GM21367 (cell line): ENCODE data around the gene MCTP1.

Experiments used
- ATAC-seq: cut with Tn5 transposase; IDR thresholded peaks from one replicate; pipeline ENCODE4 v1.9.1; 2021; ENCODE audit not compliant: unreplicated experiment

Gene MCTP1

GRCh38 chr5:95284572-95285408 lies at the start of gene MCTP1:
Gene MCTP1, minus strand, starts transcription at chr5:95285094.
- ATAC-seq, result peak; percentile 9

- no peak for ATAC-seq
Observed at GRCh38 chr5:95332158-95332557, 47.3 kb upstream of the MCTP1 start.

- ATAC-seq, result no peak
Observed at GRCh38 chr5:95331358-95331757, 46.5 kb upstream of the MCTP1 start.

- no peak for ATAC-seq
Observed at GRCh38 chr5:95327211-95327610, 42.3 kb upstream of the MCTP1 start.

GRCh38 chr5:95317687-95318086 lies 32.8 kb upstream of the MCTP1 start:
- no peak for ATAC-seq

- no peak for ATAC-seq
Observed at GRCh38 chr5:95317085-95317484, 32.2 kb upstream of the MCTP1 start.

GRCh38 chr5:95304711-95305110 lies 19.8 kb upstream of the MCTP1 start:
- ATAC-seq, result no peak

GRCh38 chr5:95298651-95299050 lies 13.8 kb upstream of the MCTP1 start:
- ATAC-seq, result no peak

GRCh38 chr5:95296291-95296690 lies 11.4 kb upstream of the MCTP1 start:
- ATAC-seq, result no peak

GRCh38 chr5:95285409-95285755 lies 488 bp upstream of the MCTP1 start:
- ATAC-seq, result no peak

GRCh38 chr5:95283761-95284571 lies 928 bp downstream of the MCTP1 start:
- peak; percentile 51 for ATAC-seq

- ATAC-seq, result no peak
Observed at GRCh38 chr5:95283022-95283615, 1.8 kb downstream of the MCTP1 start.

GRCh38 chr5:95281226-95281625 lies 3.7 kb downstream of the MCTP1 start:
- no peak for ATAC-seq

GRCh38 chr5:95280401-95281095 lies 4.3 kb downstream of the MCTP1 start:
- no peak for ATAC-seq

GRCh38 chr5:95274011-95274410 lies 10.9 kb downstream of the MCTP1 start:
- no peak for ATAC-seq

GRCh38 chr5:95272316-95272929 lies 12.5 kb downstream of the MCTP1 start:
- ATAC-seq, result no peak

GRCh38 chr5:95262933-95263660 lies 21.8 kb downstream of the MCTP1 start:
- ATAC-seq, result no peak

GRCh38 chr5:95261437-95262175 lies 23.3 kb downstream of the MCTP1 start:
- no peak for ATAC-seq

GRCh38 chr5:95256991-95257390 lies 27.9 kb downstream of the MCTP1 start:
- ATAC-seq, result no peak
